Measurements from ENCODE around the gene USP37. TPM values are rescaled to one million over a fixed set of nuclear protein-coding genes. Genes with fewer than 3 reads are reported as not detected.

USP37 gene
- total RNA-seq = 10 to 100 TPM; 21.7 to 23.2 TPM

- Mint-ChIP-seq H3K36me3 (ENCODE audit: low read depth) (peaks cover 43% of the 10 kb centered on the region), H3K9me3 (no peaks in the 10 kb centered on the region), H3K4me3 (peak within 1 kb of the TSS; percentile 91), H3K4me1 (ENCODE audit: low read depth) (peaks cover 60% of the 10 kb centered on the region), H3K27ac (peak within 1 kb of the TSS; percentile 100), H3K27me3 (ENCODE audit: low read depth) (no peaks in the 10 kb centered on the region)
- peak; percentile 100 for DNase-seq
- CTCF ChIA-PET = no interaction called here
- intact Hi-C loops (cut with micrococcal nuclease) = loop anchor here (1.0 to 5.0 kb wide), 16 partner anchors 14 to 819 kb away; partner anchors contain the start of genes AAMP, ANKZF1, ATG9A and BCS1L
These were observed at the start of gene USP37, which contains the start of gene CNOT9 for GRCh38 chr2:218568190-218569037. TSS of gene USP37 (minus strand) at chr2:218568351. CDS start at chr2:218558653, 9,698 bp downstream. TSS of gene CNOT9 (plus strand) at chr2:218568839. CDS start at chr2:218568955, 116 bp downstream.

GRCh38 chr2:218615868-218616315, 47.7 kb upstream of the USP37 start:
- DNase-seq = no peak
- intact Hi-C loops (cut with micrococcal nuclease) = no loop called here
- Mint-ChIP-seq H3K27ac (no peak overlapping the region), H3K27me3 (ENCODE audit: low read depth) (no peaks in the 10 kb centered on the region), H3K36me3 (ENCODE audit: low read depth) (no peaks in the 10 kb centered on the region), H3K4me1 (ENCODE audit: low read depth) (no peaks in the 10 kb centered on the region), H3K9me3 (no peaks in the 10 kb centered on the region), H3K4me3 (no peak overlapping the region)
- CTCF ChIA-PET = interaction anchor here (1.5 to 1.7 kb wide), 2 partner anchors 12 to 43 kb away, joined by 3 to 4 read pairs; no protein-coding TSS in a partner anchor

- no peaks in the 10 kb centered on the region for H3K9me3 Mint-ChIP-seq
- H3K27ac Mint-ChIP-seq = no peak within 1 kb of the TSS
- intact Hi-C loops (cut with micrococcal nuclease) = no loop called here
- DNase-seq = no peak
- no peaks in the 10 kb centered on the region for H3K4me1 Mint-ChIP-seq (ENCODE audit: low read depth)
- no peaks in the 10 kb centered on the region for H3K36me3 Mint-ChIP-seq (ENCODE audit: low read depth)
- no peak within 1 kb of the TSS for H3K4me3 Mint-ChIP-seq
- CTCF ChIA-PET = interaction anchor here (1.5 kb wide), 2 partner anchors 21 to 290 kb away, joined by 4 to 7 read pairs; no protein-coding TSS in a partner anchor
- H3K27me3 Mint-ChIP-seq (ENCODE audit: low read depth) = no peaks in the 10 kb centered on the region
These were observed 39.4 kb upstream of the USP37 start, which contains the start of gene PLCD4 for GRCh38 chr2:218607436-218608115. TSS of gene PLCD4 (plus strand) at chr2:218607899. CDS start at chr2:218615740, 7,841 bp downstream.

GRCh38 chr2:218605432-218605831, 37.3 kb upstream of the USP37 start:
- CTCF ChIA-PET = no interaction called here
- Mint-ChIP-seq H3K36me3 (ENCODE audit: low read depth) (no peaks in the 10 kb centered on the region), H3K4me1 (ENCODE audit: low read depth) (no peaks in the 10 kb centered on the region), H3K27me3 (ENCODE audit: low read depth) (no peaks in the 10 kb centered on the region), H3K4me3 (no peak overlapping the region), H3K27ac (no peak overlapping the region), H3K9me3 (no peaks in the 10 kb centered on the region)
- no peak for DNase-seq
- intact Hi-C loops (cut with micrococcal nuclease) = no loop called here

GRCh38 chr2:218585541-218585940, 17.4 kb upstream of the USP37 start:
- H3K9me3 Mint-ChIP-seq = no peaks in the 10 kb centered on the region
- intact Hi-C loops (cut with micrococcal nuclease) = no loop called here
- peaks cover 21% of the 10 kb centered on the region for H3K4me1 Mint-ChIP-seq (ENCODE audit: low read depth)
- no peaks in the 10 kb centered on the region for H3K27me3 Mint-ChIP-seq (ENCODE audit: low read depth)
- CTCF ChIA-PET = no interaction called here
- H3K4me3 Mint-ChIP-seq = no peak overlapping the region
- H3K36me3 Mint-ChIP-seq (ENCODE audit: low read depth) = peaks cover 48% of the 10 kb centered on the region
- no peak overlapping the region for H3K27ac Mint-ChIP-seq
- no peak for DNase-seq

- H3K27ac Mint-ChIP-seq = no peak overlapping the region
- intact Hi-C loops (cut with micrococcal nuclease) = loop anchor here (2.0 kb wide), 1 partner anchor 75 kb away; the partner anchor contains the start of genes BCS1L and ZNF142
- CTCF ChIA-PET = no interaction called here
- H3K27me3 Mint-ChIP-seq (ENCODE audit: low read depth) = no peaks in the 10 kb centered on the region
- H3K4me3 Mint-ChIP-seq = no peak overlapping the region
- H3K4me1 Mint-ChIP-seq (ENCODE audit: low read depth) = peaks cover 23% of the 10 kb centered on the region
- H3K36me3 Mint-ChIP-seq (ENCODE audit: low read depth) = peaks cover 49% of the 10 kb centered on the region
- DNase-seq = no peak
- H3K9me3 Mint-ChIP-seq = no peaks in the 10 kb centered on the region
These were observed 16.1 kb upstream of the USP37 start for GRCh38 chr2:218583983-218584850.

GRCh38 chr2:218582076-218582475, 13.9 kb upstream of the USP37 start:
- Mint-ChIP-seq H3K4me3 (no peak overlapping the region), H3K36me3 (ENCODE audit: low read depth) (peaks cover 46% of the 10 kb centered on the region), H3K4me1 (ENCODE audit: low read depth) (peaks cover 37% of the 10 kb centered on the region), H3K27ac (no peak overlapping the region), H3K9me3 (no peaks in the 10 kb centered on the region), H3K27me3 (ENCODE audit: low read depth) (no peaks in the 10 kb centered on the region)
- intact Hi-C loops (cut with micrococcal nuclease) = loop anchor here (1.0 to 2.0 kb wide), 2 partner anchors 14 to 77 kb away; partner anchors contain the start of genes BCS1L, CNOT9, USP37 and ZNF142
- peak; percentile 26 for DNase-seq
- CTCF ChIA-PET = no interaction called here

- intact Hi-C loops (cut with micrococcal nuclease) = no loop called here
- Mint-ChIP-seq H3K27ac (no peak overlapping the region), H3K36me3 (ENCODE audit: low read depth) (peaks cover 39% of the 10 kb centered on the region), H3K4me1 (ENCODE audit: low read depth) (peaks cover 47% of the 10 kb centered on the region), H3K9me3 (no peaks in the 10 kb centered on the region), H3K4me3 (no peak overlapping the region), H3K27me3 (ENCODE audit: low read depth) (no peaks in the 10 kb centered on the region)
- CTCF ChIA-PET = interaction anchor here (0.6 to 1.2 kb wide), 2 partner anchors 20 to 63 kb away, joined by 4 read pairs; no protein-coding TSS in a partner anchor
- no peak for DNase-seq
These were observed 10.2 kb upstream of the USP37 start for GRCh38 chr2:218578272-218578877.

- no peak for DNase-seq
- H3K4me3 Mint-ChIP-seq = no peak overlapping the region
- H3K36me3 Mint-ChIP-seq (ENCODE audit: low read depth) = peaks cover 35% of the 10 kb centered on the region
- no peaks in the 10 kb centered on the region for H3K9me3 Mint-ChIP-seq
- CTCF ChIA-PET = interaction anchor here (0.6 to 1.2 kb wide), 2 partner anchors 20 to 64 kb away, joined by 4 read pairs; no protein-coding TSS in a partner anchor
- H3K4me1 Mint-ChIP-seq (ENCODE audit: low read depth) = peaks cover 45% of the 10 kb centered on the region
- no peaks in the 10 kb centered on the region for H3K27me3 Mint-ChIP-seq (ENCODE audit: low read depth)
- intact Hi-C loops (cut with micrococcal nuclease) = no loop called here
- H3K27ac Mint-ChIP-seq = no peak overlapping the region
These were observed 9.5 kb upstream of the USP37 start for GRCh38 chr2:218577482-218578220.

GRCh38 chr2:218576854-218577253, 8.7 kb upstream of the USP37 start:
- CTCF ChIA-PET = no interaction called here
- peaks cover 45% of the 10 kb centered on the region for H3K4me1 Mint-ChIP-seq (ENCODE audit: low read depth)
- H3K27ac Mint-ChIP-seq = no peak overlapping the region
- H3K9me3 Mint-ChIP-seq = no peaks in the 10 kb centered on the region
- no peak overlapping the region for H3K4me3 Mint-ChIP-seq
- H3K36me3 Mint-ChIP-seq (ENCODE audit: low read depth) = peaks cover 35% of the 10 kb centered on the region
- H3K27me3 Mint-ChIP-seq (ENCODE audit: low read depth) = no peaks in the 10 kb centered on the region
- no peak for DNase-seq
- intact Hi-C loops (cut with micrococcal nuclease) = no loop called here

GRCh38 chr2:218570850-218571249, 2.7 kb upstream of the USP37 start:
- intact Hi-C loops (cut with micrococcal nuclease) = no loop called here
- no peak for DNase-seq
- Mint-ChIP-seq H3K27me3 (ENCODE audit: low read depth) (no peaks in the 10 kb centered on the region), H3K9me3 (no peaks in the 10 kb centered on the region), H3K27ac (peak overlapping the region; percentile 100), H3K36me3 (ENCODE audit: low read depth) (peaks cover 48% of the 10 kb centered on the region), H3K4me3 (peak overlapping the region; percentile 91), H3K4me1 (ENCODE audit: low read depth) (peaks cover 57% of the 10 kb centered on the region)
- CTCF ChIA-PET = interaction anchor here (1.2 to 1.6 kb wide), 2 partner anchors 87 to 164 kb away, joined by 3 to 6 read pairs; no protein-coding TSS in a partner anchor
